GM20431 (cell line): ENCODE measurements around the gene SMPD3.

Source experiments
- in situ Hi-C: fragments of 300-500 bp; cut with MseI, MboI; formaldehyde crosslinking; loops from one replicate; pipeline ENCODE4 v1.15.0; 2020; ENCODE audit warnings: low sequenced_read_pairs; ENCODE audit not compliant: unreplicated experiment

SMPD3 gene

GRCh38 chr16:68411086-68411485 lies 37.2 kb downstream of the SMPD3 start:
- in situ Hi-C loops = no loop called here

- in situ Hi-C loops = no loop called here
These were observed 39.3 kb downstream of the SMPD3 start for GRCh38 chr16:68408967-68409366.

GRCh38 chr16:68408428-68408827 lies 39.9 kb downstream of the SMPD3 start:
- in situ Hi-C loops = no loop called here

DNA sequence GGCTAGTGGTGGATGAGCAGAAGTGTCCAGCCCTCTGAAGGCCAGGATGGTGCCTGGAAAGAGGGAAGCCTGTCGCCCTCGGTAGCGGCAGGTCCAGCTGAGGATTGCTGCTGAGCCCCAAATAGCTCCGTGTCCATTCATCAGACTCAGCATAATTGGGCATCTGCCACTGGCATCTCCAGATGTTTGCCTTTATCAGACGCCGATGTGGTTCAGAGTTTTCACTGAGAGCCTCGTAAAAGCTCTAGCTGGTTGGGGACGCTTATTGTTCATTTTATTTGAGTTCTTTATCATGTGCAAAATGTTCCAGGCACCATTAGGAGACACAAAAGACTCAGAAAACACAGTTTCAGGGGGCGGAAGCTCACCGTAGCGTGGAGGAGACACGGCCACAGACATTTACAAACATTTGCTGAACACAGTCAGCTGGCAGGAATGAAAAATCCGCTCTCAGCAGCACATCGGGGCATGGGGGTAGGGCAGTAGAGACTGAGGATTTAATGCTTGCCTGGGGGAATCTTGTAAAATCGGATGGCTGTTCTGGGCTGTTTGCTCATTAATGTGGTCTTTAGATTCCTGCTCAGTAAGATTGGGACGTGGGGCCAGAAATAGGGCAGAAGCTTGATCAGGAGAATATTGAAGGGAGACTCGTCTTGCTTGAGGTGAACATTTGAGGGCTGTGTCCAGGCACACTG lies 41.7 kb downstream of the SMPD3 start:
- in situ Hi-C loops = no loop called here

GRCh38 chr16:68404736-68405345 lies 43.5 kb downstream of the SMPD3 start:
- in situ Hi-C loops = no loop called here

DNA sequence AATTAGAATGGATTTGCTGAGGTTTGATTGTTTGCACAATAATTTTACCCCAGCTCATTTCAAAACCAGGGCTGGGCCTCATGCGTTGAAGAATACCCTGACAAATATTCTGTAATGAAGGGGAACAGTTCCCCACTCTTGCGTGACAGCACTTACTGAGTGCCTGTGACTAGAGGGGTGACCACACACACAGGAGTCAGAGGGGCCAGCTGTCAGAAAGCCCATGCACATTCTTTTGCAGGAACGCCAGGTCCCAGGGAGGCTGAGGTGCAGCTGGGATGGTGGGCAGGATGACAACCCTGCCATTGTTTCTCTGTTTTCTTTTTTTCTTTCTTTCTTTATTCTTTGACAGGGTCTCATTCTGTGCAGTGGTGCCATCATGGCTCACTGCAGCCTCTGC lies 44.6 kb downstream of the SMPD3 start:
- in situ Hi-C loops = no loop called here

DNA sequence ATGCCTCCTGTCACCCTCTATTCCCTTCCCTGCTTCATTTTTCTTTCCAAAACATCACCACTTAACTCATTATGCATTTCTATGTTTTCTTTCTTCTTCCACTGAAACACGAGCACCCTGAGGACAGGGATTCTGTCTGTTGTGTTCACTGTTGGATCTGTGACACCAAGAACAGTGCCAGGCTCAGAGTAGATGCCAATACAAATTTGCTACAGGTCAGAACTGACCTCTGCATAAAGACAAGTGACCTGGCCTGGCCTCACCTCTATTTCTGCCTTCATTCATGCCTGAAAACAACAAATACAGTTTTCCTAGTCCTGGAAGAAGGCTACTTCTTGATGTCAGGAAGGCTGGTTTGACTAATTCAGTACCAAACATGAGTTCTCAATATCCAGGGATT lies 45.1 kb downstream of the SMPD3 start:
- in situ Hi-C loops = no loop called here

GRCh38 chr16:68402748-68403040 lies 45.6 kb downstream of the SMPD3 start:
- in situ Hi-C loops = no loop called here

DNA sequence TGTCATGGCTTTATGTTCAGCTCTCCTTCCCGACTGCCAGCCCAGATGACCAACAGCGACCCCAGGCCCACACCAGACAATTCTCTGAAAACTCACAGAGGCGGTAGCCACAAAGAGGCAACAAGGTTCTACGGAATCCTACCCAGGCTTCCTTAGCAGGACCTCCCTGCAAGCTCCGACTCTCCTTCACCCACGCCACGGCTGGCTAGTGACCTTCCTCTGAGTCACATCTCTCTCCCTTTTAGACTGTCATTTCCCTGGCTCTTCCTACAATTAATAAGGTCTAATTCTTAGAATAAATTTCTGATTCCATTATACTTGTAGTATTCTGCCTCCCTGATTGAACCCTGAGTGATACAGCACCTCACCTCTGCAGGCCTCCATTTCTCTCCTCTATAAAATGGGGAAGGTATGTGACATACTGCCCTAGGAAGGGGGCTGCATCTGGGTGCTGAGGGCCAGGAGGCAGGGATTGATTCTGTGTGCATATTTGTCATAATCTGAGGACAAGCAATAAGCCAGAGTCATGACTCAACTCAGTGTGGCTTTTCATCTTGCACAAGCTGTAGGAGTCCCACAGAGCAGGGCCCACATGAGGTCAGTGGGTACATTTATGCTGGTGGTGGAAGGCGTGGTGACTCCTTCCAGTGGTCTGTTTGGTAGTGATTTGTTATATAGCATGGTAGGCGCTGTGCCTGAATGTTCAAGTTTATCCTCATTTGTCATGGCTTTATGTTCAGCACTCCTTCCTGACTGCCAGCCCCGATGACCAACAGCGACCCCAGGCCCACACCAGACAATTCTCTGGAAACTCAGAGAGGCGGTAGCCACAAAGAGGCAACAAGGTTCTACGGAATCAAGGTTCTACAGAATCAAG lies 46.2 kb downstream of the SMPD3 start:
- in situ Hi-C loops = no loop called here

- in situ Hi-C loops = no loop called here
These were observed 47.3 kb downstream of the SMPD3 start for GRCh38 chr16:68400924-68401460.

- in situ Hi-C loops = no loop called here
These were observed 48.0 kb downstream of the SMPD3 start for GRCh38 chr16:68400083-68400923.

DNA sequence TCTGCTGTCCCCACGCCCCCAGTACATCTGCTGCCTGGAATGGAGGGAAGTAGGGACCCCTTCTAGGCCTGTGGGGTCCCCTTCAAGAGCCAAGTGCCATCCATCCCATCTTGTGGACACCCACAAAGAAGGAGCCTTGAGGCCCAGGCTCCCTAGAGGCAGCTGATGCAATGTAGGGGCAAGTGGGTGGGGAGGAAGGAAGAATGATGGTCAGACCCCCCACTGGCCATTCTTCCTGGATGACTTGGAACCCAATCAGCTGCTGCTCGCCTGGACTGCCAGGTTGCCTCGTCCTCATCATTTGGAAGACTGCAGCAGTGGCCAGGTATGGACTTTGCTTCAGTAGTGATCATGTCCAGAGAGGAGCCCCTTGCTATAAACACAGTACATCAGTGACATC lies 48.9 kb downstream of the SMPD3 start:
- in situ Hi-C loops = no loop called here

- in situ Hi-C loops = no loop called here
These were observed 50.6 kb downstream of the SMPD3 start for GRCh38 chr16:68397710-68398201.

GRCh38 chr16:68396481-68396880 lies 51.8 kb downstream of the SMPD3 start:
- in situ Hi-C loops = no loop called here

DNA sequence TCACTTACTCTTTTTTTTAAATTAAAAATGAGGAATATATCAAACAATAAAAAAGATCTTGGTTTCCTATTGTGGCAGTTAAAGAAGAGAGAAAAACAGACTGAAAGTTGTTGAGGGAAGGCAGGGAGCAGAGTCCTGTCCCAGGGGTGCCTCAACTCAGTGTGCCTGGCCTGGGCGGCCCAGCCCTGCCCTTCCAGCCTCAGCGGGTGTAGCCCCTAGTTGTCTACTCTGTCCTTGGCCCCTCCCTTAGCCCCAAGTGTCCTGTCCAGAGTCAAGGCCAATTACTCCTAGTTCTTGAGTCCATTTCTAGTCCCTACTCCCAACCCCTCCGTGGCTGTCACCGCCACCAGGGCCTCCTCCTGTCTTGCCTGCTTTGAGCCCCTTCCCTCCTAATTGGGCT lies 52.5 kb downstream of the SMPD3 start:
- in situ Hi-C loops = no loop called here

DNA sequence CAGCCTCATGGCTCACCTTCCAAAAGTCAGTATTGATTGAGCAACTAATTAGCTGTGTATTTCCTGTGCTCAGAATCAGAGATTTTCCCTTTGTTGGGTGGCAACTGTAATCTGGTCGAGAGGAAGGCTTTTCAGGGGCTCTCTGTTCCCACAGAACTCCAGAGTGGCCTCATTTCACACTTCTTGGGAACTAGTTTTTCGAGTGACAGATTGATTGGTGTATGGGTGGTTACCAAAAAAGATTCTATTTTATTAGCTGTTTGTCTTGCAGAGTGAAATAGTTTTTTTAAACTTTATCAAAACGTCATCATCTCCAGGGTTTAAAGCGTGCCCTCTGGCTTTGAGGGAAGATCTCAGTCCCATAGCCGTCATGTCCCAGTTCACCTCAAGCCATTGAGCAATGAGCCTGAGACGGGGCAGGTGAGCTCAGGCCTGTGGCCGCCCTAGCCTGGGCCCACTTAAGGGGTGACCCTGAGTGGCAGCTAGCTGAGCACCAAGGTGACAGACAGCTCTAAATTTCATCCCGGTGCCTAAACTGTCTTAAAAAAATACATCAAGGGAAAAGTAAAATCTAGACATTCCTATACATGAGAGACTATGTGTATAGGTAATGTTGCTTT lies 53.0 kb downstream of the SMPD3 start:
- in situ Hi-C loops = no loop called here

DNA sequence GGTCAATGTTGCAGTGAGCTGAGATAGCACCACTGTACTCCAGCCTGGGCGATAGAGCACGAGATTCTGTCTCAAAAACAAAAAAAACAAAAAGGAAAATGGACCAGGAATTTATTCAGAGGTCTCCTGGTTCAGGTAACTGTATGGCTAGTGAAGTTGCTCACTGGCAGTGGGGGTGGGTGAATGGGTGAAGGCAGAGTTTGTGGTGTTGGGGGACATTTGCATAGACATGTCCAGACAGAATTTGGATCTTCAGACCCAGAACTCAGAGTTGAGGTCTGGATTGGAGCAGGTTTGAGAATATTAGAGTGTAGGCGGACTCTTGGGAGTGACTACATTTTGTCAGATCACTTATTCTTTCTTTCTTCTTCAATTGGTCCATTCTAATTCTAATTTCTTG lies 55.0 kb downstream of the SMPD3 start:
- in situ Hi-C loops = no loop called here

- in situ Hi-C loops = no loop called here
These were observed 58.4 kb downstream of the SMPD3 start for GRCh38 chr16:68389750-68390371.

DNA sequence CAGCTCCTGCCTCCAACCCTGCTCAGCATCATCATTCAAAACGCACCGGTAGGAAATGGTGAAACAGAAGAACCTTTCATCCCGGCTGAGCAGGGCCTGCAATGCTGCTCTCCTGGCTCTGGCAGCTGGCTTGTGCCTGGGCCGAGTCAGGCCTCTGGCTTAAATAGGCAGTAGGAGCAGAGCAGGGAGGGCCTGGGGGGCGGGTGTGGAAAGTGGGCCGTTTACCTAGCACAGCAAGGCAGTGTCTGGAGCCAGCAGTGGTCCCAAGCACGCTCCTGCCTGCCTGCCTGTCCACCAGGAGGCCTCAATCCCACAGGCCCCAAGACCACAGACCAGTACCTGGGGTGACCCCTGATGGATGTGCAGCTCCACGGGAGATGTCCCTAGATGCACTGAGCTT lies 59.3 kb downstream of the SMPD3 start:
- in situ Hi-C loops = no loop called here
